ENCODE measurements around the gene BAIAP2L1.

BAIAP2L1 gene

DNA sequence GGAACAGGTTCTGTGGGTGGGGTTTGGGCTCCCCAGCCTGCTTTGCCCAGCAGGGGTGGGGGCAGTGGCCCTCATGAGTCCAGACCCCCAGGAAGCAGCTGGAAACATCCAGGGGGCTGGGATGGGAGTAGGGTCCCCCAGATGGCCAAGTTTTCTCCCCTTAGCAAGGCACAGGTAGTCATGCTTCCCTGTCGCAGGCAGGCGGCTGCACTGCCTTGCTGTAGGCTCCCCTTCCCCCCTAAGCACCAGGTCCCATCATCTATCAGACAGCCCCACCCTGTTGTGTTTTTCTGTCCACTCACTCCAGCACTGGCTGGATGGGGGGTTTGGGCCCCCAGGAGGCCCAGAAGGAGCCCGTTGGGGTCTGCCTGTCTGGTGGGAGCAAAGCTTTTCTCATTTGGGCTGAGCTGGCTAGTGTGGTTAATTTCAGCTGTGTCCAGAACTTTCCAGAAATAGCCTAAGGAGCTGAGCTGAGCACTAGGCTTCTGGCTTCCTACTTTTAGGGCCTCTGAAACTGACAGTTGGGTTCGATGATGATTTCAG is 111.5 kb downstream of the BAIAP2L1 start:
- no peak for DNase-seq

DNA sequence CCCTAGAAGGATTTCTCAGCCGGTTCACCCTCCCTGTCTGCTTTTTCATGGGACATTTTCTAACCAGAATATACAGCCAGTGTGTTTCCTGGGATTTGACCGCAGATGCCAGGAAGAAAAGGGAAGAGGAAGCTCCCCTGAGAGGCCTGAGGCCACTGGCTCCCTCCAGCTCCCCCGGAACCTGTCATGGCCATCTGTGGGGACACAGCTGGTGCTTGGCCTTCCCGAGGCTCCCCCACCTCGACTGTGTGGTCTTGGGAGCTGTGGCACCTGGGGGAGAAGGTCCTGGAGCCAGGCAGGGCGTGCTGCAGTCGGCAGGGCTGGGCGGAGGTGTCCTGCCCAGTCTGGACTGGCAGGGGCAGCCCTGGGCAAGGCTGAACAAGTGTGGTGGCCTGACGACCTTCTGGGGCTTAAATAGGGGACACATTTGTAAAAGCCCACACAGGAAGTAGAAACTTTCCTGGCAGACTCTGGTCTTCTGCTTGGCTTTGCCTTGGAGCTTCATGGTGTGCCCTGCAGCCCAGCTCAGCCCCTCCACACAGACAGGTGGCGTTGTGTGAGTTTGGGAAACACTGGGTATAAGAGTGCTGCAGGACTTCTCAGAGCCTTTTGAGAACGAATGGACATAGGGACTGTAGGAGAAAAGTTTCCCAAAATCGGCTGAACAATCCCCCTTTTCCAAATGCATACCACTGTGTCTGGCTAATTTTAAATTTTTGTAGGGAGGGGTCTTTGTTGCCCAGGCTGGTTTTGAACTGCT is 112.6 kb downstream of the BAIAP2L1 start:
- DNase-seq = no peak

DNA sequence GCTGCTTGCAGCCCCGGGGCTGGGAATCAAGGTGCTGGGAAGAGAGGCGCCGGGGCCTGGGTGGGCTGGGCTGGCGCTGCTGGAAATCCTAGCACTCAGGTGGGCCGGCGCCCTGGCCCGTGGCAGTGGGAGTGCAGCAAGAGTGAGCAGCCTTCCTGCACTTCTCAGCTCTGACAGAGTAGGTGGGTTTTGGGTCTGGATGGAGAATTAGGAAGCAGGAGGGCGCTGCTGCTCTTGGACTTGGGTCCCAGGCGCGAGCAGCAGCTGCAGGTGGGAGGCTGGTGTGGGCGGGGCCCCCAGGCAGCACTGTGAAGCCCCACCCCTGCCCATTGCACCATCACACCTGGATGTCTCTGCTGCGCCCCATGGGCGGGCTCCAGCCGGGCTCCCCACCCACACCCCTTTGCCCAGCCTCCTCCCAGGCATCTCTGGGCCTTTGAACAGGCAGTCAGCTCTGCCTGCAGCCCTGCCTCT is 113.4 kb downstream of the BAIAP2L1 start:
- DNase-seq = no peak

DNA sequence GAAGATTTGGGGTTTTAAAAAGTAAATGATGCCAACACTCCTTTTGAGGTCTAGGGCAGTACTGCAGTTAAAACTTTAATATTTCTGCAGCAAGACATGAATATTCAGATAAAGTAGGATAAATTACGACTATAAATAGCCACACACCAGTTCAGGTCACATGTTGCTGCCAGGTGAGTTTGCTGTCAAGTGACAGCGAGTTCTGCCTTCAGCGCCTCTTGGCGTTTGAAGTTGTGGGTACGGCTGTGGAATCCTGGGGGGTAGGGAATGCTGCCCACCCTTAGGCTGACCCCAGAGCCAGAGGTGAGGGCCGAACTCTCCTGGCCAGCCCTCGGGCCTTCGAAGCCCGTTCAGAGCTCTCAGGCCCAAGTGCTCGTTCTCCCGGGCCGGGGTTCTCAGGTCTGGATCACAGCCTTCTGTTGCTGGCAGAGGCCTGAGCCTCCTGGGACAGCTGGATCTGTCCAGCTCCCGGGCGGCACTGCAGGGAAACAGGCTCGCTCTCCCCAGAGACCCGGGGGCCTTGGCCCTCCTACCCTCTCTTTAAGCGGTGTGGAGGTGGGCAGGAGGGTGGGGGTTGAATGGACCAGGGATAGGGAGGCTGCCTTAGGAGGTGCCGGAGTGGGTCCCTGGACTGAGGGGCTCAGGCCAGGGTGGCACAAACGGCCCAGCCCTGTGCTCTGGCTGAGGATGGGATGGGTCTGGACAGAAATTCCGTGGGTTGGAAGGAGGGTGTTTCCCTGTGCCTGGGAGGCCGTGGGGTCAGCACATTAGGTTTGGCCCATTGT is 114.0 kb downstream of the BAIAP2L1 start:
- no peak for DNase-seq

DNA sequence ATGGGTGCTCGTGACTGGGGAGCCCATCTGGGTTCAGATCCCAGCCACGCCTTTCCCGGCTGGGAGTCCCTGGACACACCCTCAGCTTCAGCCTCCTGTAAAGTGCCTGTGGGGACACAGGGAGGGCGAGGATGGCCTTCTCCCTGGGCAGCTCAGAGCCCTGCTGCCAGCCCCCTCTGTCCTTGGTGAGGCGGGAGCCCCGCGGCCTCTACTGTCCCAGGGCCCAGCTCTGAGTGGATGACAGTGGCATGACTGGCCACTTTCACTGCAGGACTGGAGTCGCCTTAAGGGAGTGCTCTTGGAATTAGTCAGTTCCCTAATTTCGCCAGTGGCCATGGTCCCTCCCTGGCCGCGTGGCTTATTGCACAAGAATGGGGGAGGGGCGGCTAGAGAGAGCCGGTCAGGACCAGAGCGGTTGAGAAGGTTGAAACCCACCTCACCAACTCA is 114.8 kb downstream of the BAIAP2L1 start:
- no peak for DNase-seq

DNA sequence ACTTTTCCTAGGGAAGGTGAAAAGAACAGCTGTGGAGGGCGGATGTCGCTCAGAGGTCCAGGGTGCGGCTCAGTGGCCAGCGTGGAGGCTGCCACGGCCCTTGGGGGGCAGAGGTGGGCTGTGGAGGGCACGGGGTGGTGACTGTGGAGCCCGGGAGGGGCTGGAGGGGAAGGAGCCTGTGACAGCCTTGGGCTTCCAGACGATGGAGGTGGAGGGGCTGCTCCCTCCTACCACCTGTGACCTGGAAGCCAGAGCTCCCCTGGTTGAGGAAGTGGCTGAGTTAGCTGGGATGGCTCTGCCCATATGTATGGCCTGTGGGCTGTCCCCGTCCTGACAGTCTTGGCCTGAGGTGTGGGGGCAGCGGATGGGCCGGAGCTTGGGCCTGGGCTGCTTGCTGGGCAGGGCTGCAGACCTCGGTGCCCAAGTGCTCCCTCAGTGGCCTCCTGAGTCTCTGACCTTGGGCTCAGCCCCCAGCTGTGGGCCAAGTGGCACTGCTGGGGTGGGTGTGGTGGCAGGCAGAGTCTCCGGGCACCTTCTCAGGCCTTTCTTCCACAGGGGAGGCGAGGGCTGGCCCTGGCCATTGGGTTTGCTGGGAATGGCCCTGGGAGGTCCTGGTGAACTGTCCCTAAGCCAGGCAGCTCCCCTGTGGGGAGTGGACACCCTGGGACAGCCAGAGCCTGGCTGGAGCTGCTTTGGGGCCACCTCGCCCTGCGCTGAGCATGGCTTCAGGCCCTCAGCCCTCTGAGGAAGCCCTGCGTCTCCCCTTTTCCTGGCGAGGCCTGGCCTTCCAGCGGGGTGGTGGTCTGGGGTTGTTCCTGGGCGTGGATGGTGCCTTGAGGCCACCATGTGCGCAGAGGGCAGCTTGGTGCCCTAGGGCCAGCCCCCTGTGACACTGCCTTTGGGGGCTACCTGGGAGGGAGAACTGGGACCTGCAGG is 115.5 kb downstream of the BAIAP2L1 start:
- no peak for DNase-seq

DNA sequence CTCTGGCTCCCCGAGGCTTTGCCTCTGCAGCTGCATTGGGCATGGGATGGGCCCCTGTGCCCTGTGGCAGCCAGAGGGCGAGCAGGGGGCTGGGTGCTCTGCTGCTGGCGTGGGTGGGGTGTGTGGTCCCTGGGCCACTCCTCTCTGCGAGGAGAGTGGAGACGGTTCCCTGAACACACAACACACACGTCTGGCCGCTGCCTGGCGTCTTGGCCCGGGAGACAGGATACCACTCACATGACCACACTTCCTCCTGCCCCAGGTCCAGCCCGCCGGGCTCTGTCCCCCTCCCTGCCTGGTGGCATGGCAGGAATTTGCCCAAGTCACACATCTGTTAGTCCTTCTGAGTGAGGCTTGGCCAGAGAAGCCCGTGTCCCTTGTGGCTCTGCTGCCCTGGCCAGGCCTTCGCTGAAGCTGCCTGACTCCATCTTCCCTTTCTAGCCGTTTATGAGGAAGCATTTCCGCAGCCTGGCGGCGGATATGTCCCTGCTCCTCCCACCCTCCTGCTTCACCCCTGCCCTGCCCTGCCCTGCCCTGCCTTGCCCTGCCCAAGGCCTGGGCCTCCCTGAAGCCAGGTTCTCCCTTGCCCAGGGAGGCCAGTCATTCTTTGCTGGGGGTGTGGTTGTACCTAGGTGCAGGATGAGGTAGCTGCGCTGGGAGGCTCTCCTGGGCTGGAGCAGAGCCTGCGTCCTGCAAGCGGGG is 116.4 kb downstream of the BAIAP2L1 start:
- no peak for DNase-seq

DNA sequence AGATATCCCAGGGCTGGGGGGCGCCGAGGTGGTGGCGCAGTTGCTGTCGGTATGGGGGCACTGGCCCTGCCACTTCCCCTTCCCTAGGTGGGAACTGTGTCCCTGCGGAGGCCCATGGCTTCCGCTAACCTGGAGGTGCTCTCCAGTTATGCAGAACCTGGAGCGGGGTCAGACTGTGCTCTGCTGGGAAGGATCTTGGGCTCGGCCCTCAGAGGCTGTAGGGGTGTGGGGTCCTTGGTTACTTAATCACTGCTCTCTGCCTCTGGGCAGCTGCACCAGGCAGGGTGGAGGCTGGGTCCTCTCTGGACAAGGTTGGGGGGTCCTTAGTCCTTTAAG is 117.0 kb downstream of the BAIAP2L1 start:
- DNase-seq = no peak

DNA sequence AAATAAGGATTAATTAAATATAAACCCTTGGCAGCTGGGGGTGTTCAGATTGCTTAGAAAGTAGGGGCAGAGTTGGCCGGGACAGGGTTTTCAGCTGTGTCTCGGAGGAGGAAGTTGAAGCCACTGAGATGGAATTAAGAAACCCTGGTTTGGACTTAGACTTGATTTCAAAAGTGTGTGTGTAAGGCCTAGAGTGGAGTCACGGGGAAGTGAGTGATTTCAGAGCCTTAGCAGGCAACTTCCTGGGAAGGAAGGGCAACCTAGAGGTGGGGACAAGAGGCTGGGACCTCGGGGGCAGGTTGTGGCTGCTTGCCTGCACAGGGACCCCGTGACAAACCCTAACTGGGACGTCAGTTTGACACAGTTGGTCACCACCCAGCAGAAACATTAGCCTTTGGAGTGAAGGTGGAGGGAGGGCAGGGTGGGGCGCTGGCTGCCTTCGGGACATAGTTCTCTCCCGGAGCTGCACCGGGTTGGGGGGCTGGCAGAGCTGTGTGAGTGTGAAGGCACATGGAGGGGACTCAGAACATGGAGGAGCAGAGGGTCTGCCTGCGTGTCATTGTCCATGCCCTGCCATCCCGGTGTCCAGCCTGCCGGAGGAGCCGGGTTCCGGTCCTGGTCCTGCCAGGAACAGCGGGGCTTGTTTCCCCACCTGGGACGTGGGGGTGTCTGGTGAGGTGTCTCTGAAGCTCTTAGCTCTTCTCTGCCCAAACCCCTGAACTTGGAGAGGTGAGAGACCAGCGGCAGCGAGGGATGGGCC is 117.6 kb downstream of the BAIAP2L1 start:
- no peak for DNase-seq

DNA sequence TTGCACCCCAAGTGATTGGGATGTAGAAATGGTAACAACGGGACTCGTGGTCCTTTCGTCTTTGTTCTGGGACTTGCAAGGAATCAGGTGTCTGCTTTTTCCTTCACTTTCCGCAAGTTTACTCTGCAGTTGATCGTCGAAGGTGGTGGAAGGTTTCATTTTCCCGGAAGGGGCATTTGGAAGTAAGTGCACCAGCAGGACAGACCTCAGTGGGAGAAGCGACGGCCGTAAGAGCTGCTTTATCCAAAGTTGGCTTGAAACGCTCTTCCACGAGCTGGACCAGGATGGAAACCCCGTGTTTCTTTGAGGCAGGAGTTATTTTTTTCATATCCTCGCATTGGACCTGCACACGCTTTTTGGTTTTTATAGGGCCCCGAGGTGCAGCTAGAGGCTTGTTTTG is 118.2 kb downstream of the BAIAP2L1 start:
- no peak for DNase-seq

DNA sequence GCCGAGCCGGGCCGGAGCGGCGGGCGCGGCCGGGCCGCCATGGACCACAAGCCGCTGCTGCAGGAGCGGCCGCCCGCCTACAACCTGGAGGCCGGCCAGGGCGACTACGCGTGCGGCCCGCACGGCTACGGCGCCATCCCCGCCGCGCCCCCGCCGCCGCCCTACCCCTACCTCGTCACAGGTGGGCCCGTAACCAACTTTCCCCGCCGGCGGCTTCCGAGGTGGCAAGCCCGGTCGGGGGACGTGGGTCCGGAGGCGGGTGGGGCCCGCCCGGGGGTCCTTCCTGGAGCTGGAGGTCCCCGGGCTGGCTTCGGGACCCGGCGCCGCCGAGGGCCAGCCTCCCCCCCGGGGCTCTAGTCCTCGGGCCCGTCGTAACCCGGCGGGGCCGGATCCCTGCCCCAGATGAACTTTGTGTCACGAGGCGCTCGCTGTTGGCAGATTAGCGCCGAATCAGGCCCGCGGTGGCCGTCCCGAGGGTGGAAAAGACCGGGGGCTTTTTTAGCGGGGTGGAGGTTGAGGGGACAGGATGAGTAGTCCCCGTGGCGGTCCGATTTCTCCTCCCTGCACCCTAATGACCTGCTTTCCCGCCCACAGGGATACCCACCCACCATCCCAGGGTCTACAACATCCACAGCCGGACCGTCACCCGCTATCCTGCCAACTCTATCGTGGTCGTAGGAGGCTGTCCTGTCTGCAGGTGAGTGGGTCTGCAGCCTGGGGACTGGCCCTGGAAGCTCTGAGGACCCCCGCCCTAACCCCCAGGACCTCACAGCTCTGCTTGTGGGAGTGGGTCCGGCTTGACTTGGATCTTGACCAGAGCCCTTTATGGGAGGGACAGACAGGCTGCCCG is 118.9 kb downstream of the BAIAP2L1 start:
- DNase-seq = peak; percentile 51

DNA sequence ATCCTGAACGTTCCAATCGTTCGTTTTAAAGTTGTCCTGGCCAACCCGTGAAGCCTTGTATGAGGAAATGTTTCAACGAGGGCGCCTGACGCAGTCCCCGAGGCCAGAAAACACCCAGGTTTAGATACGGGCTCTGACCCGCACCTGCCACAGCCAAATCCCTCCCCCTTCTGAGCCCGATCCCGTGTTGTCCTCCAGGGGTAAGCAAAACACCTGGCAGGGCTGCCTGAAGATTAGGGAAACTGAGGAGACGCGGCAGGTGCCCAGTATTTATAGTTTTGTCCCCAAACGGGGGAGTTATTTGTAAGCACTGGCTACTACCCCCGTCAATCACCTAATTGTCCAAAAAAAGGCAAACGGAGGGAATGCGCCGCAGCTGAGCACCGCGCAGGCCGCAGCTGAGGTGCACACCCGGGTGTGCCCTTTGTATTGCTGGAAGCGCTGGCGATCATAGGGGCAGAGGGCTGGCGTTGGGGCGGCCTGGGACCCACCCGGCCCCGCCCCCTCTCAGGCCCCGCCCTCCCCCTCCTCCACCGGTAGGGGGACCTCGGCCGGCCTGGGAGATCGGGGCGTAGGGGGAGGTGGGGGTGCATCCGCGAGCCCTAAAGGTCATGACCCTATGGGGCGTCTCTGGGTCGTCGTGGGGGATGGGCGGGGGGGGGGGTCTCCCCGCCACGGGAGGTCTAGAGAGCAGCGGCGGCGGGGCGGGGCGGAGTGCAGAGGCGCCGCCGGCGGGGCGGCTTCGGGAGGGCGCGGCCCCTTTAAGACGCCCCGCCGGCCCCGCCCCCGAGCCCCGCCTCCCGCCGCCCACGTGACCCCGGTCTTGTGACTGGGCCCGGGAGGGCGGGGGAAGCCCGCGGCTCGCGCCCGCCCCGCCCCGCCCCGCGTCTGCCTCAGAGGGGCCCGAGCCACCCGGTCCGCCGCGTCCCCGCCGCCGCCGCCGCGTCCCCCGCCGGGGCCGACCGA is 119.8 kb downstream of the BAIAP2L1 start, which contains the start of gene BRI3:
Gene BRI3, plus strand, starts transcription at position 896 of the 966 bp plus-strand sequence. CDS start 110 bp downstream, outside the sequence.
- peak; percentile 93 for DNase-seq

DNA sequence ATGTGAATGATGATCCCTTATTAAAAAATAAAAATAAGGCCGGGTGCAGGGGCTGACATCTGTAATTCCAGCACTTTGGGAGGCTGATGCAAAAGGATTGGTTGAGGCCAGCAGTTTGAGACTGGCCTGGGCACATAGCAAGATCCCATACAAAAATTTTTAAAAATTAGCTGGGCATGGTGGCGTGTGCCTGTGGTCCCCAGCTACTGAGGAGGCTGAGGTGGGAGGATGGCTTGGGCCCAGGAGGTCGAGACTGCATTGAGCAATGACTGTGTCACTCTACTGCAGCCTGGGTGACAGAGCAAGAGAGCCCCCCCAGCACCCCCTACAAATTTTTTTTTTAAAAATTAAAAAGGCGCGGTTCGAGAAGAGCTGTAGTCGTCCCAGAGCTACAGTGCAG is 120.6 kb downstream of the BAIAP2L1 start:
- no peak for DNase-seq

DNA sequence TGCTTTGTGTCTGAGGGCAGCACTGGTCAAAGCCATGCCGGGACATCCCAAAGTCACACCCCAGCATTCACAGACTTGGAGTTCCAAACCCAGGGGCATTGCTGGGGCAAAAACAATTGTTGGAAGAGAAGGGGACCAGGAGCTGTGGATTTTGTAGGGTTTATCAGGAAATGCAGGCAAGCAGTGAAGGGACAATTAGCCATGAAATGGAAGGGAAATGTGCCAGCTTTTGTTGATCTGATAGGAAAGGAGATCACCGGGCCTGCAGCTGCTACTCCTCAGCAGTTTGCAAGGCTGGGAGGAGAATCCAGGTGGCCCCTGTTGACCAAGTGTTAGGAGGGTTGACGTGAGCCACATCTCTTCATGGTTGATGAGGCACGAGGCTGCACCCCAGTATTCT is 122.0 kb downstream of the BAIAP2L1 start:
- DNase-seq = no peak

DNA sequence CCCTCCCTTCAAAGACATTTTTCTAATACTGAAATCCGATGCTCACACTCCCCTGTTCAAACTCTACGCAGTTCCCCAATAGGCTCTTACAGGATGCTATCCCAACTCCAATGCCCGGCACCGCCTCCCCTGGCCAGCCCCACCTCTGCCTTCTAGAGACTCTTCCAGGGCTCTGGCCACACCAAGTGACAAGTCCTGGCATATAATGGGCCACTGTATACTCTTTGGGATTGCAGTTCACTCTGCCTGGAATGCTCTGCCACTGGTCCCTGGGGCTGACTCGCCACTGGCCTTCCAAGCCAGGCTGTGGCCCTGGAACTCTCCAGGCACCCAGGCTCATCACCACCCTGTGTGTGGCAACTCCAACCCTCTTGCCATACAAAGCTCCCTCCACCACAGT is 122.5 kb downstream of the BAIAP2L1 start:
- no peak for DNase-seq

DNA sequence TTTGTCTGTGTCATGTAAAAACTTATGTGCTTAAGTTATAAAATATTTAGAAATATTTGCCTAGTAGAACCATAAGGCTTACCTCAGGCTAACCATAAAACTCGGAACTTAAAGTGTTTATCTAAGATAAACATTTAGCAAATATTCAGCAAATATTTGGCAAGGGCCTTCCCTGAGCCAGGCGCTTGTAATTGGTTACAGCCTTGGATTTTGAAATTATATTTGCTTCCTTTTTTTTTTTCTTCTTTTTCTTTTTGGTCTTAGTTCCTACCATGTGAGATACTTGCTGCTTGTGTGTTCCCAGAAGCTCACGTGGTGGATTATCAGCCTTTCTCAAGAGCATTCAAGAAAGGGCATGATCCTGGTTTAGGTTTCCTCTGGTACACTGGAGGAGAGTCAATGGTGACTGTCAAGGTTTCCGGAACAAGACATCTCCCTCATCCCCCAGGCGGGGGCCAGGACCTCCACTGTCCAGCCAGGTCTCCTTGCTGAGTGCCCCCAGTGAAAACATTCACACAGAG is 124.6 kb downstream of the BAIAP2L1 start:
- DNase-seq = no peak

DNA sequence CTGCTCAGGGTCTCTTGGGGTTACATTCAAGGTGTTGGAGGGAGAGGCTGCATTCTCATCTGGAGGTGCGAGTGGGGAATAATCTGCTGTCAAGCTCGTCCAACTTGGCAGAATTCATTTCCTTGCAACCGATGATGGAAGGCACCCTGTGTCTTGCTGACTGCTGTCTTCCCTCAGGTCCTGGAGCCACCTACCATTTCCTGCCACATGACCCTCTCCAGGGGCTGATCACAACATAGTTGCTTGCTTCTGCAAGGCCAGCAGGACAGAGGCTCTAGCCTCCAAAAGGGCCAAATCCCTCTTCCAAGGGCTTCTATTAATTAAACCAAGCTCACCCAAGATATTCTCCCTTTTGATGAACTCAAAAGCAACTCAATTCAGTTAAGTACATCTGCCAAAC is 133.6 kb downstream of the BAIAP2L1 start:
- no peak for DNase-seq

DNA sequence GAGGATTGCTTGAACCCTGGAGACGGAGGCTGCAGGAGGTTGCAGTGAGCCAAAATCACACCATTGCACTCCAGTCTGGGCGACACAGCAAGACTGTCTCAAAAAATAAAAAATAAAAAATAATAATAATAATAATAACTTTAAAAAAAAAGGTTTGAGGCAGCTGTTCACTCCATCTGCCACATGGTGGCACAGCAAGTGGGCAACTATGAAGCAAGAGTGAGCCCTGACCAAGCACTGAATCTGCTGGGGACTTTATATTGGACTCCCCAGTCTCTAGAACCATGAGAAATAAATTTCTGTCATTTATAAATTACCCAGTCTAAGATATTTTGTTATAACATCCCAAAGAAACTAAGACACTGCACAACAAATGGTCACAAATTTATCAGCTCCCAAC is 134.1 kb downstream of the BAIAP2L1 start:
- DNase-seq = no peak

DNA sequence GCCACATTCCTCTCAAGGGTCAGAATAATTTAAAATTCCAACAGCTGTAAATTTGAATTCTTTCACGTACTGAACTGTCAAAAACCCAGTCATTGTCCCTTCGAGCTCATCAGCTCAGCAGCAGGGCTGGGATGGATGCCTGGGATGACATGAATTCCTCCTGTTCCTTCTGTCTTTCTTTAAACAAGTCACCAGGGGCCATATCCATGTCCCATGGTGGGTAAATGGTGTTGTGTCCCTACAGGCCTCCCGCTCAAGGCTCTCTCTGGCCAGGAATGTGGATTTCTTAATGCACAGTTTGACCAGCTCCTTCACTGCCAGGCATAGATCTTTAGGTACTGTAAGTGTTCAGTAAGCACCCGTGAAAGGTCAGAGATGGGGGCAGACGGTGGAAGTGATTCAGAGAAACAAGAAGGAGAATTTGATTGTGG is 135.0 kb downstream of the BAIAP2L1 start:
- DNase-seq = no peak
